Measurements from ENCODE around the gene FBXW7. TPM values are rescaled to one million over a fixed set of nuclear protein-coding genes. Genes with fewer than 3 reads are reported as not detected.
A peak's percentile ranks its signal among the peaks of the same experiment; 100 is the strongest.

Gene FBXW7
- total RNA-seq, 1 experiment from 2014 or later = 27.1 TPM

GRCh38 chr4:152348670-152349069 lies 187.2 kb downstream of the FBXW7 start:
- Mint-ChIP-seq H3K36me3 (ENCODE audit: insufficient read depth in 1 of 3, low read depth in 3 of 3) (peaks cover 0 to 6% (median 0%) of the 10 kb centered on the region in 3 experiments; a peak in 2 of 7 replicates), H3K4me1 (peaks cover 10 to 12% of the 10 kb centered on the region in 2 experiments), H3K4me3 (no peak overlapping the region), H3K27me3 (ENCODE audit: low read depth) (no peaks in the 10 kb centered on the region), H3K9me3 (no peaks in the 10 kb centered on the region), H3K27ac (no peak overlapping the region)
- DNase-seq = no peak
- Histone ChIP-seq H2BK15ac (ENCODE audit: low read depth, low read length) (no peak overlapping the region), H3K79me1 (ENCODE audit: insufficient read depth, low read depth, low read length, poor library complexity, severe bottlenecking) (no peaks in the 10 kb centered on the region), H3K9me3 (ENCODE audit: control insufficient read depth, low read depth, low read length) (no peaks in the 10 kb centered on the region), H2BK5ac (ENCODE audit: insufficient read length, low read length) (no peak overlapping the region), H2BK12ac (ENCODE audit: insufficient read length, low read depth, low read length) (no peak overlapping the region), H3K23ac (ENCODE audit: insufficient read length, low read depth, low read length) (no peak overlapping the region), H4K8ac (replicated peaks; ENCODE audit: insufficient read length, low read depth, low read length) (no peak overlapping the region), H3K18ac (ENCODE audit: insufficient read length, low read depth, low read length) (no peak overlapping the region), H4K91ac (ENCODE audit: insufficient read length, low read depth, low read length) (no peak overlapping the region), H3K4ac (ENCODE audit: low read depth, low read length) (no peak overlapping the region), H3K9ac (ENCODE audit: extremely low read depth, insufficient read length, low read length) (no peak overlapping the region), H4K20me1 (ENCODE audit: control insufficient read depth, insufficient read depth, insufficient read length) (no peaks in the 10 kb centered on the region), H3K56ac (ENCODE audit: insufficient read length, low read depth, low read length) (no peak overlapping the region), H4K5ac (ENCODE audit: insufficient read length, low read depth, low read length) (no peak overlapping the region), H2AFZ (ENCODE audit: low read length) (no peak overlapping the region), H3K4me1 (ENCODE audit: insufficient read depth, low read length) (no peaks in the 10 kb centered on the region), H3K4me2 (ENCODE audit: insufficient read depth, insufficient read length, low read length) (no peak overlapping the region), H3K27ac (ENCODE audit: insufficient read length, low read depth, low read length) (no peak overlapping the region), H2BK120ac (ENCODE audit: low read depth, low read length, poor library complexity, severe bottlenecking) (no peak overlapping the region), H2AK5ac (ENCODE audit: insufficient read length, low read length) (no peak overlapping the region), H2BK20ac (ENCODE audit: low read depth, low read length, poor library complexity, severe bottlenecking) (no peak overlapping the region), H3K14ac (ENCODE audit: insufficient read depth, low read length) (no peak overlapping the region), H3K27me3 (ENCODE audit: insufficient read depth, low read length) (no peaks in the 10 kb centered on the region), H3T11ph (ENCODE audit: low read length) (no peak overlapping the region), H3K23me2 (ENCODE audit: insufficient read length, low read depth, low read length, poor library complexity, severe bottlenecking) (no peaks in the 10 kb centered on the region), H3K79me2 (ENCODE audit: insufficient read depth, low read length) (no peaks in the 10 kb centered on the region)
- TF ChIP-seq, protein P1, sequence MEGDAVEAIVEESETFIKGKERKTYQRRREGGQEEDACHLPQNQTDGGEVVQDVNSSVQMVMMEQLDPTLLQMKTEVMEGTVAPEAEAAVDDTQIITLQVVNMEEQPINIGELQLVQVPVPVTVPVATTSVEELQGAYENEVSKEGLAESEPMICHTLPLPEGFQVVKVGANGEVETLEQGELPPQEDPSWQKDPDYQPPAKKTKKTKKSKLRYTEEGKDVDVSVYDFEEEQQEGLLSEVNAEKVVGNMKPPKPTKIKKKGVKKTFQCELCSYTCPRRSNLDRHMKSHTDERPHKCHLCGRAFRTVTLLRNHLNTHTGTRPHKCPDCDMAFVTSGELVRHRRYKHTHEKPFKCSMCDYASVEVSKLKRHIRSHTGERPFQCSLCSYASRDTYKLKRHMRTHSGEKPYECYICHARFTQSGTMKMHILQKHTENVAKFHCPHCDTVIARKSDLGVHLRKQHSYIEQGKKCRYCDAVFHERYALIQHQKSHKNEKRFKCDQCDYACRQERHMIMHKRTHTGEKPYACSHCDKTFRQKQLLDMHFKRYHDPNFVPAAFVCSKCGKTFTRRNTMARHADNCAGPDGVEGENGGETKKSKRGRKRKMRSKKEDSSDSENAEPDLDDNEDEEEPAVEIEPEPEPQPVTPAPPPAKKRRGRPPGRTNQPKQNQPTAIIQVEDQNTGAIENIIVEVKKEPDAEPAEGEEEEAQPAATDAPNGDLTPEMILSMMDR (conservative IDR thresholded peaks at IDR 0.05) = peak; percentile 51
- WGBS (ENCODE audit: extremely low coverage, insufficient read length, low lambda C conversion rate) = no CpG with 5 or more reads among the region's 1 CpG
